WTC11 (cell line): Measurements from ENCODE around the gene FTCD. TPM values are rescaled to one million over a fixed set of nuclear protein-coding genes. Genes with fewer than 3 reads are reported as not detected.

Experiments
- ATAC-seq: fragments of 200-7000 bp; cut with Tn5 transposase; 2 replicates; pipeline ENCODE4 v1.10.0; 2021; ENCODE audit warnings: mild to moderate bottlenecking, moderate library complexity
- CTCF ChIA-PET: fragments of 300-600 bp; sonication (Branson Sonifier 250); formaldehyde crosslinking; loops from one replicate; lab custom pipeline; 2021; ENCODE audit warnings: antibody characterized with exemption; lab: Charles Lee
- POLR2A ChIA-PET: fragments of 350-600 bp; sonication (Branson Sonifier 250); formaldehyde crosslinking; loops from one replicate; lab custom pipeline; 2021; ENCODE audit warnings: antibody characterized with exemption; lab: Charles Lee
- DNase-seq: peaks from one replicate; pipeline ENCODE4 v3.0.0; 2021; ENCODE audit warnings: low spot score
- H3K27ac Mint-ChIP-seq: 2 replicates; pipeline ENCODE4 v1.8.0; 2021; ENCODE audit warnings: mixed read lengths
- H3K27me3 Mint-ChIP-seq: 2 replicates; pipeline ENCODE4 v1.8.0; 2021; ENCODE audit warnings: low read depth, mild to moderate bottlenecking, moderate library complexity, mixed read lengths
- H3K36me3 Mint-ChIP-seq: 2 replicates; pipeline ENCODE4 v1.8.0; 2021; ENCODE audit warnings: mixed read lengths
- H3K4me1 Mint-ChIP-seq: 2 replicates; pipeline ENCODE4 v1.8.0; 2022; ENCODE audit warnings: mixed read lengths
- H3K4me3 Mint-ChIP-seq: 2 replicates; pipeline ENCODE4 v1.8.0; 2021; ENCODE audit warnings: mild to moderate bottlenecking, moderate library complexity, mixed read lengths
- H3K9me3 Mint-ChIP-seq: 2 replicates; pipeline ENCODE4 v1.8.0; 2021; ENCODE audit warnings: mixed read lengths
- AFF4 ChIP-seq: sonication (generic); formaldehyde crosslinking; IDR thresholded peaks from 2 replicates; pipeline ENCODE4 v1.8.1; 2023; ENCODE audit warnings: mild to moderate bottlenecking, missing genetic modification reagents, borderline replicate concordance
- ESRRA ChIP-seq: sonication (generic); formaldehyde crosslinking; IDR thresholded peaks from 2 replicates; pipeline ENCODE4 v1.8.1; 2022; ENCODE audit warnings: mild to moderate bottlenecking, missing genetic modification reagents, borderline replicate concordance
- FOXJ3 ChIP-seq: sonication (generic); formaldehyde crosslinking; IDR thresholded peaks from 2 replicates; pipeline ENCODE4 v1.9.0; 2021; ENCODE audit warnings: missing genetic modification reagents, mild to moderate bottlenecking, borderline replicate concordance
- SMAD3 ChIP-seq: sonication (generic); formaldehyde crosslinking; IDR thresholded peaks from 2 replicates; pipeline ENCODE4 v1.8.0; 2022; ENCODE audit warnings: missing genetic modification reagents, mild to moderate bottlenecking, borderline replicate concordance
- SP1 ChIP-seq: sonication (generic); formaldehyde crosslinking; conservative IDR thresholded peaks from 2 replicates; pipeline ENCODE4 v1.8.1; 2022; ENCODE audit warnings: missing genetic modification reagents
- TEAD1 ChIP-seq: sonication (generic); formaldehyde crosslinking; IDR thresholded peaks from 2 replicates; pipeline ENCODE4 v1.8.0; 2022; ENCODE audit warnings: mild to moderate bottlenecking, missing genetic modification reagents
- ZNF219 ChIP-seq: sonication (generic); formaldehyde crosslinking; IDR thresholded peaks from 2 replicates; pipeline ENCODE4 v1.8.0; 2023; ENCODE audit warnings: missing genetic modification reagents, mild to moderate bottlenecking, borderline replicate concordance
- ZNF263 ChIP-seq: sonication (generic); formaldehyde crosslinking; IDR thresholded peaks from 2 replicates; pipeline ENCODE4 v1.8.1; 2022; ENCODE audit warnings: low read depth, mild to moderate bottlenecking, moderate library complexity, missing genetic modification reagents
- ZNF425 ChIP-seq: fragments of 250-450 bp; sonication (Bioruptor Pico); conservative IDR thresholded peaks from 2 replicates; pipeline ENCODE4 v1.9.0; 2021; ENCODE audit warnings: mild to moderate bottlenecking
- ZNF512 ChIP-seq: sonication (generic); formaldehyde crosslinking; IDR thresholded peaks from 2 replicates; pipeline ENCODE4 v1.8.1; 2022; ENCODE audit warnings: missing genetic modification reagents, borderline replicate concordance
- total RNA-seq: library from RNA; stranded (reverse); gene quantifications from 3 replicates; pipeline ENCODE4 v1.2.3, GENCODE V29; 2021
- TF ChIP-seq, protein P1 (sequence below): sonication (generic); formaldehyde crosslinking; IDR thresholded peaks from 2 replicates; pipeline ENCODE4 v1.8.0; 2022; ENCODE audit warnings: mild to moderate bottlenecking, missing genetic modification reagents
- TF ChIP-seq, protein P2 (sequence below): sonication (generic); formaldehyde crosslinking; IDR thresholded peaks from 2 replicates; pipeline ENCODE4 v1.8.1; 2023; ENCODE audit warnings: mild to moderate bottlenecking, missing genetic modification reagents
- TF ChIP-seq, protein P3 (sequence below): sonication (generic); formaldehyde crosslinking; conservative IDR thresholded peaks from 2 replicates; pipeline ENCODE4 v1.8.1; 2022; ENCODE audit warnings: mild to moderate bottlenecking, missing genetic modification reagents
- TF ChIP-seq, protein P4 (sequence below): sonication (generic); formaldehyde crosslinking; IDR thresholded peaks from 2 replicates; pipeline ENCODE4 v1.8.0; 2022; ENCODE audit warnings: mild to moderate bottlenecking, missing genetic modification reagents

The FTCD gene
- total RNA-seq, 1 experiment from 2014 or later, result 6.1 TPM

DNA sequence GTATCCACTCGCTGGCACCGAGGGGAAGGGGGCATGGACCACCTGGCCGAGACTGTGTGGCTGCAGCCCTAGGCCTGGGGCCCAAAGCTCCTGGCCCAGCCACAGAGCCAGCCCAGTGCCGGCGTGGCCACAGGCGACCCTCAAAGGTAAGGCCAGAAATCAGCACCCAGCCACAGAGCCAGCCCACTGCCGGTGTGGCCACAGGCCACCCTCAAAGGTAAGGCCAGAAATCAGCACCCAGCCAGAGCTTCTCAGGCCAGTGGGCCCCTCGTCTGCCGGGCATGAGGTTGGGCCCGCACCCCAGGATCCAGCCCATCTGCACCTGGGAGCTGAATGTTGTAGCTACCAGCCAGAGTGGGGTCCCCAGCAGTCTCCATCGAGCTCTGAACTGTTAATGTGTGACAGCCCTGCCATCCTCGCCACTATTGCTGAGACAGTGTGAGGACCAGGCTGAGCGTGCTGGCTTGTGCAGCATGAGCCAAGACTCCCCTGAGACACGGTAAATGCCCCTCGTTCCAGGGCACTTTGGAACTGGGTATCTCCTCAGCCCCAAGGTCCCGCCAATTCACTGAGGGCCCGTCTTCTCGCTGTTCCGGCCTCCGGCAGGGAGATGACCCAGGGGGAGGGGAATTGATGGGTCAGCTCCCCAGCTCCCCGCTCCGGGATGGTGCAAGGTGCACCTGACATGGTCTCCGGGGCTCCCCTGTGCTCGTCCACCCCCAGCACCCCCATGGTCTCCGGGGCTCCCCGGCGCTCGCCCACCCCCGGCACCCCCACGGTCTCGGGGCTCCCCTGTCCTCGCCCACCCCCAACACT is 4.7 kb upstream of the FTCD start (continued):
- TF ChIP-seq AFF4 (no peak), SP1 (CRISPR knock-in tag) (no peak), FOXJ3 (CRISPR knock-in tag) (no peak), ZNF263 (no peak), ZNF219 (CRISPR knock-in tag) (no peak), TEAD1 (CRISPR knock-in tag) (no peak), ZNF512 (CRISPR knock-in tag) (no peak), SMAD3 (CRISPR knock-in tag) (no peak)
- TF ChIP-seq, protein P1, sequence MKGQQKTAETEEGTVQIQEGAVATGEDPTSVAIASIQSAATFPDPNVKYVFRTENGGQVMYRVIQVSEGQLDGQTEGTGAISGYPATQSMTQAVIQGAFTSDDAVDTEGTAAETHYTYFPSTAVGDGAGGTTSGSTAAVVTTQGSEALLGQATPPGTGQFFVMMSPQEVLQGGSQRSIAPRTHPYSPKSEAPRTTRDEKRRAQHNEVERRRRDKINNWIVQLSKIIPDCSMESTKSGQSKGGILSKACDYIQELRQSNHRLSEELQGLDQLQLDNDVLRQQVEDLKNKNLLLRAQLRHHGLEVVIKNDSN (CRISPR knock-in tag), result no peak
- TF ChIP-seq, protein P2, sequence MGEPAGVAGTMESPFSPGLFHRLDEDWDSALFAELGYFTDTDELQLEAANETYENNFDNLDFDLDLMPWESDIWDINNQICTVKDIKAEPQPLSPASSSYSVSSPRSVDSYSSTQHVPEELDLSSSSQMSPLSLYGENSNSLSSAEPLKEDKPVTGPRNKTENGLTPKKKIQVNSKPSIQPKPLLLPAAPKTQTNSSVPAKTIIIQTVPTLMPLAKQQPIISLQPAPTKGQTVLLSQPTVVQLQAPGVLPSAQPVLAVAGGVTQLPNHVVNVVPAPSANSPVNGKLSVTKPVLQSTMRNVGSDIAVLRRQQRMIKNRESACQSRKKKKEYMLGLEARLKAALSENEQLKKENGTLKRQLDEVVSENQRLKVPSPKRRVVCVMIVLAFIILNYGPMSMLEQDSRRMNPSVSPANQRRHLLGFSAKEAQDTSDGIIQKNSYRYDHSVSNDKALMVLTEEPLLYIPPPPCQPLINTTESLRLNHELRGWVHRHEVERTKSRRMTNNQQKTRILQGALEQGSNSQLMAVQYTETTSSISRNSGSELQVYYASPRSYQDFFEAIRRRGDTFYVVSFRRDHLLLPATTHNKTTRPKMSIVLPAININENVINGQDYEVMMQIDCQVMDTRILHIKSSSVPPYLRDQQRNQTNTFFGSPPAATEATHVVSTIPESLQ (CRISPR knock-in tag), result no peak
- TF ChIP-seq, protein P3, sequence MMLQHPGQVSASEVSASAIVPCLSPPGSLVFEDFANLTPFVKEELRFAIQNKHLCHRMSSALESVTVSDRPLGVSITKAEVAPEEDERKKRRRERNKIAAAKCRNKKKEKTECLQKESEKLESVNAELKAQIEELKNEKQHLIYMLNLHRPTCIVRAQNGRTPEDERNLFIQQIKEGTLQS (CRISPR knock-in tag), result no peak
- TF ChIP-seq, protein P4, sequence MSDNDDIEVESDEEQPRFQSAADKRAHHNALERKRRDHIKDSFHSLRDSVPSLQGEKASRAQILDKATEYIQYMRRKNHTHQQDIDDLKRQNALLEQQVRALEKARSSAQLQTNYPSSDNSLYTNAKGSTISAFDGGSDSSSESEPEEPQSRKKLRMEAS (CRISPR knock-in tag), result no peak

GRCh38 chr21:46159390-46159789 is 4.0 kb upstream of the FTCD start:
- H3K27me3 Mint-ChIP-seq, result no peaks in the 10 kb centered on the region
- TF ChIP-seq ESRRA, result no peak
- TF ChIP-seq, protein P3 (CRISPR knock-in tag), result no peak
- TF ChIP-seq ZNF425 (CRISPR knock-in tag), result no peak
- DNase-seq (no peak), ATAC-seq (no peak)
- H3K27ac Mint-ChIP-seq, result no peak overlapping the region
- no peak overlapping the region for H3K4me3 Mint-ChIP-seq
- H3K36me3 Mint-ChIP-seq, result peaks cover 23% of the 10 kb centered on the region
- ChIA-PET POLR2A (no interaction called here), CTCF (interaction anchor here (1.2 to 1.4 kb wide), 2 partner anchors 9 to 16 kb away, joined by 4 read pairs; no protein-coding TSS in a partner anchor)
- no peaks in the 10 kb centered on the region for H3K4me1 Mint-ChIP-seq
- peaks cover 7% of the 10 kb centered on the region; the same call in 1 of the 2 replicates for H3K9me3 Mint-ChIP-seq
